Osteocyte (in vitro differentiated cells): ENCODE measurements around the gene TMC8. TPM values are rescaled to one million over a fixed set of nuclear protein-coding genes. Genes with fewer than 3 reads are reported as not detected.

Experiments used
- DNase-seq: peaks from one replicate; pipeline ENCODE4 v3.0.0; 2021; ENCODE audit warnings: mixed read lengths; ENCODE audit not compliant: unreplicated experiment; ENCODE audit errors: extremely low spot score
- H3K27ac Mint-ChIP-seq: one replicate; pipeline ENCODE4 v1.8.0; 2021; ENCODE audit warnings: mild to moderate bottlenecking, mixed read lengths; ENCODE audit not compliant: unreplicated experiment
- H3K27me3 Mint-ChIP-seq: one replicate; pipeline ENCODE4 v1.8.0; 2021; ENCODE audit warnings: mixed read lengths; ENCODE audit not compliant: unreplicated experiment
- H3K36me3 Mint-ChIP-seq: one replicate; pipeline ENCODE4 v1.8.0; 2021; ENCODE audit warnings: mixed read lengths; ENCODE audit not compliant: unreplicated experiment
- H3K4me1 Mint-ChIP-seq: one replicate; pipeline ENCODE4 v1.8.0; 2021; ENCODE audit warnings: mixed read lengths; ENCODE audit not compliant: unreplicated experiment
- H3K4me3 Mint-ChIP-seq: one replicate; pipeline ENCODE4 v1.8.0; 2021; ENCODE audit warnings: mild to moderate bottlenecking, moderate library complexity, mixed read lengths; ENCODE audit not compliant: unreplicated experiment
- H3K9me3 Mint-ChIP-seq: one replicate; pipeline ENCODE4 v1.8.0; 2021; ENCODE audit warnings: mixed read lengths; ENCODE audit not compliant: unreplicated experiment
- CTCF ChIP-seq: fragments of 200-600 bp; sonication (generic); IDR thresholded peaks from 2 replicates; pipeline ENCODE4 v1.5.0; 2021; ENCODE audit warnings: antibody characterized with exemption, mild to moderate bottlenecking, moderate library complexity
- total RNA-seq: library from RNA; stranded (reverse); gene quantifications from 2 replicates; pipeline ENCODE4 v1.2.1, GENCODE V29; 2021

Gene TMC8
- total RNA-seq, 1 donor from 2014 or later, result 0.40 TPM

DNA sequence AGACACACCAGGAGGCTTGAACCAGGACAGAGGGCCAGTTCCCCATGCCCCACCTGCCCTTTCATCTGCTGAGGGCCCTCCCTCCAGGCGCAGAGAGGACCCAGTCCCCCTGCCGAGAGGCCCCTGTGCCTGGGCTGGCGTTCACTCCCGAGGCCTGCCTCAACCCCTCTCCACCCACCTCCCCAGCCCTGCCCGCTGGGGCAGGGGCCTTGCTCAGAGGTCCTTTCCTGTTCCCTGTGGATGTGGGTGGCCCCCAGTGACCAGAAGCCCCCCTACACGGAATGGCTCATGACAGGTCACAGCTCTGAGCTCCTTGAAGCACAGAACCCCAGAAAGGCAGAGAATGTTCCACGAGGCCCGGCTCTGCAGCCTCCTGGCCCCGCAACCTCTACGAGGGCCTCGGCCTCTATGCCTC, 8.8 kb upstream of the TMC8 start:
- H3K9me3 Mint-ChIP-seq, result no peaks in the 10 kb centered on the region
- TF ChIP-seq CTCF, result no peak
- H3K36me3 Mint-ChIP-seq, result peaks cover 6% of the 10 kb centered on the region
- no peak for DNase-seq
- H3K27me3 Mint-ChIP-seq, result no peaks in the 10 kb centered on the region
- no peak overlapping the region for H3K4me3 Mint-ChIP-seq
- H3K27ac Mint-ChIP-seq, result no peak overlapping the region
- H3K4me1 Mint-ChIP-seq, result peaks cover 7% of the 10 kb centered on the region

DNA sequence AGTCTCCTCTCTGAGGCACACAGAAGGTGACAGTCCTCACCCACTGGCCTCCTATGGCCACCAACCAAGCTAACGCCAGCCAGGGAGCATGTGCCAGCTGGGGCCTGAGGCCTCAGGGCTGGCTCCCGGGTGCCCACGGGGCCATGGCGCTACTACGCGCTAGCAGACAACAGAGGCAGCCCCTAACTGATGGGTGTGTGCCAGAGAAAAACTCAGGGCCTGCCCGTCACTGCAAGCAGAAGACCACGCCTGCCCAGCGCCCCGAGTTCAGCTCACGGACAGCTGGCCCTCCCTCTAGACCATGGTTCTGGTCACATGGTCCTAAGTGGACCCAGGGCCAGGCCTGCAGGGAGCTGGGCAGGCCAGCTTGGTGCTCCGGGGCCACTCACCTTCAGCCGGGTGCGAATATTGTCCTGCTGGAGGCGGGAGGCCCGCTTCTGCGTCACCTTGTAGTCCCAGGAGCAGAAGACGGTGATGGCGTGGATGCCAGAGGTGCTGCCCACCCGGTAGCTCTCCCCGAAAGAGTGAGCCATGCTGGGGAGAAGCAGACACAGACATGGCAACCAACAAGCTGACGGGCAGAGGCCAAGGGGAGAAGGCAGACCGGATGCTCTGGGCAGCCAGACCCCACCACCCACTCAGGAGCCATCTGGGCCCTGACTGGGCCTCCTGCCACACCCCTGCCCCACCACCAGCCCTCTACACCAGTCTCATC, 8.2 kb upstream of the TMC8 start:
- H3K36me3 Mint-ChIP-seq, result peaks cover 6% of the 10 kb centered on the region
- H3K27ac Mint-ChIP-seq, result no peak overlapping the region
- no peak overlapping the region for H3K4me3 Mint-ChIP-seq
- H3K4me1 Mint-ChIP-seq, result peaks cover 12% of the 10 kb centered on the region
- H3K9me3 Mint-ChIP-seq, result no peaks in the 10 kb centered on the region
- no peak for DNase-seq
- TF ChIP-seq CTCF, result no peak
- no peaks in the 10 kb centered on the region for H3K27me3 Mint-ChIP-seq

DNA sequence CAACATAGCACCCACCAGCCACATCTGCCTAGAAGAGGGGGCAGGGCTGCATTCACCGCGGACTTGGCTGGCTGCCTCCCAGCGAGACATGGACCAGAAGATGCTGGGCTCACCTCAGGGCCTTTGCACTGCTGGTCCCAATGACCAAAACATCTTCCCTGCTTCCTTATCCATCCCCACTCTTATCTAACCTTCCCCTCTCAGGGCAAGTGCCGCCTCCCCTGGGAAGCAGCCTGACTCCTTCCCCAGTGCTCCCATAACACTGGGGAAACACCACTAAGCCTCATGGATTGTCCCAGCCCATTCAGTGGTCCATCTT, 7.7 kb upstream of the TMC8 start:
- no peak for TF ChIP-seq CTCF
- no peak overlapping the region for H3K4me3 Mint-ChIP-seq

GRCh38 chr17:78123258-78123929, 7.2 kb upstream of the TMC8 start:
- H3K27me3 Mint-ChIP-seq, result no peaks in the 10 kb centered on the region
- no peaks in the 10 kb centered on the region for H3K9me3 Mint-ChIP-seq
- H3K27ac Mint-ChIP-seq, result no peak overlapping the region
- TF ChIP-seq CTCF, result no peak
- peaks cover 6% of the 10 kb centered on the region for H3K36me3 Mint-ChIP-seq
- no peak overlapping the region for H3K4me3 Mint-ChIP-seq
- no peak for DNase-seq
- H3K4me1 Mint-ChIP-seq, result peaks cover 17% of the 10 kb centered on the region

More for the DNA sequence above, 7.7 kb upstream of the TMC8 start:
- peaks cover 17% of the 10 kb centered on the region for H3K4me1 Mint-ChIP-seq
- no peak overlapping the region for H3K27ac Mint-ChIP-seq
- DNase-seq, result no peak
- H3K9me3 Mint-ChIP-seq, result no peaks in the 10 kb centered on the region
- no peaks in the 10 kb centered on the region for H3K27me3 Mint-ChIP-seq
- H3K36me3 Mint-ChIP-seq, result peaks cover 6% of the 10 kb centered on the region

DNA sequence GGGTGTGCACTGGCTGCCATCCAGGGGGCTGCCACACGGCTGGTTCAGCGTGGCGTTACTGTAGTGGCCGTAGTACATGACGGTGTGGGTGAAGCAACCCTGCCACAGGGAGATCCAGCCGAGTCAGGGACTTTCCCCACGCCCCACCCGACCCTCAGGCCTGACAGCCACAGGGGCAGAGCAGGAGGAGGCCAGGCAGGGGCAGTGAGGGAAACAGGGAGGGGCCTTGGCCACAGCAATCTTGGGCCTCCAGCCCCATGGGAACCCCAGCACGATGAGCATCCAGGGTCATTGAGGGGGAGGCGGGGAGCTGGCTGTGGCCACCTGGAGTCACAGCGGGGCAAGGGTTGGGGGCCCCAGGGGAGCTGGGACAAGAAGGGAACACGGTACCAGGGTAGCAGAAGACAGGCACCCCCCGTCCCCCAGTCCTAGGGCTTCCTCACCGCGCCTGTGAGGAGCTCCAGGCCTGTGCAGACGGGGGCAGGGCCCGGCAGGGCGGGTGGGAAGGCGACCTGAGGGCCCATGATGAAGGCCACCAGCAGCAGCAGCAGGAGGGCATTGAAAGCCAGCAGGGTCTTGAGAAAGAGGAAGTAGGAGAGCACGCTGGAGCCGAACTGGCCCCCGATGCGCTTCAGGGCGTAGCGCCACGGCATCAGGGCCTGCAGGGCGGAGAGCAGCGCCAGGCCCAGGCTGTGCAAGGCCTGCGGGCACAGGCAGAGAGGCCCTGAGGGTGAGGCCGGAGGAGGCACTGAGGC, 6.3 kb upstream of the TMC8 start:
- no peak for TF ChIP-seq CTCF
- Mint-ChIP-seq H3K9me3 (no peaks in the 10 kb centered on the region), H3K4me3 (no peak overlapping the region), H3K27me3 (no peaks in the 10 kb centered on the region), H3K27ac (no peak overlapping the region), H3K36me3 (peaks cover 6% of the 10 kb centered on the region), H3K4me1 (peaks cover 22% of the 10 kb centered on the region)
- DNase-seq, result no peak
